ENCODE results near the gene EZH1.

DNA sequence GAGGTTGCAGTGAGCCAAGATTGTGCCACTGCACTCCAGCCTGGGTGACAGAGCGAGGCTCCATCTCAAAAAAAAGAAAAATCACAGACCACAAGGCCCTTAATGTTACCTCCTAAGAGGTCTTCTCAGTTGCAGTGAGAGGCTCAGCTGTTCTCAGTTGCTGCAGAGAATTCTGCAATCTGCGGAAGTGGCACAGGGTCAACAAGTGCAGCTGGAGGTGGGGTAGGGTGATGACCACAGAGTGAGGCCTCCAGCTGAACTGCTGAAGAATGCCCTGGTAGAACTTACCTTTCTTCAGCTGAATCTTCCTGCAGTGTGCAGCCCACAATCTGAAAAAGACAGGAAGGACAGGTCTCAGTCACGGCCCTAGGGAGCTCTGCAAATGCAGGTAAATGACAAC is 36.3 kb downstream of the EZH1 start:
- TF ChIP-seq TAF1 (IDR thresholded peaks at IDR 0.05; ENCODE audit: borderline replicate concordance, low read depth, low read length) (no peak), POLR2A (IDR thresholded peaks at IDR 0.05; ENCODE audit: low read depth, low read length) (no peak)

All from GM12892 (cell line).